ENCODE data around the gene DAB1.

DAB1 gene

GRCh38 chr1:57235730-57236510 lies 187.9 kb downstream of the DAB1 start:
- Histone ChIP-seq H3K79me2 (ENCODE audit: control insufficient read depth, low read length) (no peaks in the 10 kb centered on the region), H3F3A (ENCODE audit: control insufficient read depth, insufficient read depth) (no peaks in the 10 kb centered on the region), H3K36me3 (ENCODE audit: control insufficient read depth, low read length) (no peaks in the 10 kb centered on the region), H4K20me1 (ENCODE audit: control insufficient read depth, insufficient read depth, low read depth, low read length) (no peaks in the 10 kb centered on the region), H3K9me3 (ENCODE audit: control insufficient read depth, insufficient read depth, low read length) (no peaks in the 10 kb centered on the region), H3K27me3 (ENCODE audit: control insufficient read depth, low read length) (no peaks in the 10 kb centered on the region), H3K9me2 (replicated peaks; ENCODE audit: control insufficient read depth, low read length) (no peaks in the 10 kb centered on the region), H3K27ac (ENCODE audit: low read depth, low read length) (no peak overlapping the region), H3K4me1 (ENCODE audit: control insufficient read depth, low read length) (no peaks in the 10 kb centered on the region), H3K4me3 (ENCODE audit: low read length) (no peak overlapping the region), H3K4me2 (ENCODE audit: low read length) (no peak overlapping the region)
- TF ChIP-seq EZH2phosphoT487 (IDR thresholded peaks at IDR 0.05; ENCODE audit: borderline replicate concordance, low read length), result no peak
- TF ChIP-seq, protein P1, sequence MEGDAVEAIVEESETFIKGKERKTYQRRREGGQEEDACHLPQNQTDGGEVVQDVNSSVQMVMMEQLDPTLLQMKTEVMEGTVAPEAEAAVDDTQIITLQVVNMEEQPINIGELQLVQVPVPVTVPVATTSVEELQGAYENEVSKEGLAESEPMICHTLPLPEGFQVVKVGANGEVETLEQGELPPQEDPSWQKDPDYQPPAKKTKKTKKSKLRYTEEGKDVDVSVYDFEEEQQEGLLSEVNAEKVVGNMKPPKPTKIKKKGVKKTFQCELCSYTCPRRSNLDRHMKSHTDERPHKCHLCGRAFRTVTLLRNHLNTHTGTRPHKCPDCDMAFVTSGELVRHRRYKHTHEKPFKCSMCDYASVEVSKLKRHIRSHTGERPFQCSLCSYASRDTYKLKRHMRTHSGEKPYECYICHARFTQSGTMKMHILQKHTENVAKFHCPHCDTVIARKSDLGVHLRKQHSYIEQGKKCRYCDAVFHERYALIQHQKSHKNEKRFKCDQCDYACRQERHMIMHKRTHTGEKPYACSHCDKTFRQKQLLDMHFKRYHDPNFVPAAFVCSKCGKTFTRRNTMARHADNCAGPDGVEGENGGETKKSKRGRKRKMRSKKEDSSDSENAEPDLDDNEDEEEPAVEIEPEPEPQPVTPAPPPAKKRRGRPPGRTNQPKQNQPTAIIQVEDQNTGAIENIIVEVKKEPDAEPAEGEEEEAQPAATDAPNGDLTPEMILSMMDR (IDR thresholded peaks at IDR 0.05; ENCODE audit: low read depth, low read length, poor library complexity, severe bottlenecking), result no peak

- H3K27me3 ChIP-seq (ENCODE audit: control insufficient read depth, low read length), result no peaks in the 10 kb centered on the region
- no peaks in the 10 kb centered on the region for H4K20me1 ChIP-seq (ENCODE audit: control insufficient read depth, insufficient read depth, low read depth, low read length)
- H3K4me2 ChIP-seq (ENCODE audit: low read length), result no peak overlapping the region
- no peaks in the 10 kb centered on the region for H3K9me3 ChIP-seq (ENCODE audit: control insufficient read depth, insufficient read depth, low read length)
- no peak overlapping the region for H3K27ac ChIP-seq (ENCODE audit: low read depth, low read length)
- H3K4me3 ChIP-seq (ENCODE audit: low read length), result no peak overlapping the region
- no peaks in the 10 kb centered on the region for H3F3A ChIP-seq (ENCODE audit: control insufficient read depth, insufficient read depth)
- TF ChIP-seq, protein P1 (IDR thresholded peaks at IDR 0.05; ENCODE audit: low read depth, low read length, poor library complexity, severe bottlenecking), result no peak
- no peak for TF ChIP-seq EZH2phosphoT487 (IDR thresholded peaks at IDR 0.05; ENCODE audit: borderline replicate concordance, low read length)
- H3K36me3 ChIP-seq (ENCODE audit: control insufficient read depth, low read length), result no peaks in the 10 kb centered on the region
- no peaks in the 10 kb centered on the region for H3K9me2 ChIP-seq (replicated peaks; ENCODE audit: control insufficient read depth, low read length)
- no peaks in the 10 kb centered on the region for H3K4me1 ChIP-seq (ENCODE audit: control insufficient read depth, low read length)
- H3K79me2 ChIP-seq (ENCODE audit: control insufficient read depth, low read length), result no peaks in the 10 kb centered on the region
These were observed 189.4 kb downstream of the DAB1 start for GRCh38 chr1:57234459-57234858.

DNA sequence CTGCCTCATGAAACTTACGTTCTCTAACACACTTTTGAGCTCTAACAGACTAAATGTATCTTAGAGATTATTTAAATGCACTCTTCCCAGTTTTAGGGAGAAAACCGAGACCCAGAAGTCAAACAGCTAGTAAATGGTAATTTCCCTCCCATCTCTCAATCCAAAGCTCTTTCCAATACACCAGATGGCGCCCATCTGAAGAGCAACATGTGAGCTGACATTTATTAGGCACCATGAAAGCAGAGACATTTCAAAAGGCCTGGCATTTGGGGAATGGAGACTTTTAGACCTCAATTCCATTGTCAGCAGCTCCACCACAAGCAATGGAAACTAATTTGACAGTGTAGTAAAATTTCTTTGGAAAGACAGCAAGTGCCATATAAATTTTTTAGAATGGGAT lies 191.4 kb downstream of the DAB1 start:
- H3K36me3 ChIP-seq (ENCODE audit: control insufficient read depth, low read length), result no peaks in the 10 kb centered on the region
- no peak for TF ChIP-seq EZH2phosphoT487 (IDR thresholded peaks at IDR 0.05; ENCODE audit: borderline replicate concordance, low read length)
- TF ChIP-seq, protein P1 (IDR thresholded peaks at IDR 0.05; ENCODE audit: low read depth, low read length, poor library complexity, severe bottlenecking), result no peak
- no peaks in the 10 kb centered on the region for H3K9me3 ChIP-seq (ENCODE audit: control insufficient read depth, insufficient read depth, low read length)
- H3F3A ChIP-seq (ENCODE audit: control insufficient read depth, insufficient read depth), result no peaks in the 10 kb centered on the region
- no peaks in the 10 kb centered on the region for H3K9me2 ChIP-seq (replicated peaks; ENCODE audit: control insufficient read depth, low read length)
- no peaks in the 10 kb centered on the region for H3K27me3 ChIP-seq (ENCODE audit: control insufficient read depth, low read length)
- H3K79me2 ChIP-seq (ENCODE audit: control insufficient read depth, low read length), result no peaks in the 10 kb centered on the region
- no peak overlapping the region for H3K4me3 ChIP-seq (ENCODE audit: low read length)
- H3K4me1 ChIP-seq (ENCODE audit: control insufficient read depth, low read length), result no peaks in the 10 kb centered on the region
- no peaks in the 10 kb centered on the region for H4K20me1 ChIP-seq (ENCODE audit: control insufficient read depth, insufficient read depth, low read depth, low read length)
- no peak overlapping the region for H3K27ac ChIP-seq (ENCODE audit: low read depth, low read length)
- no peak overlapping the region for H3K4me2 ChIP-seq (ENCODE audit: low read length)

All from DOHH2 (cell line).